Neutrophil (primary cell): ENCODE results near the gene KIF4A.
"Not testable (repeated sequence)": the region's sequence is repeated elsewhere in the genome, so short reads cannot be mapped to it uniquely, and the experiment has no call there.

ENCODE experiments used
- H3K27ac ChIP-seq: fragments of 200-600 bp; sonication (generic); 2 replicates; pipeline ENCODE4 v1.5.1; 2016; ENCODE audit warnings: mild to moderate bottlenecking, moderate library complexity
- H3K27me3 ChIP-seq: fragments of 200-600 bp; sonication (generic); 2 replicates; pipeline ENCODE4 v1.6.0; 2016; ENCODE audit warnings: mild to moderate bottlenecking
- H3K36me3 ChIP-seq: fragments of 200-600 bp; sonication (generic); 2 replicates; pipeline ENCODE4 v1.5.1; 2017
- H3K4me1 ChIP-seq, 2 experiments: fragments of 200-600 bp in 1 of 2; sonication (generic) in 1 of 2; 1 replicate in 1 of 2; 2 replicates in 1 of 2; pipeline versions ENCODE4 v1.5.1 to v1.6.1; 2013 to 2016; ENCODE audit warnings: low read depth in 1 of 2, low read length in 1 of 2, mild to moderate bottlenecking in 1 of 2, moderate library complexity in 1 of 2; ENCODE audit not compliant: control insufficient read depth in 1 of 2, insufficient read depth in 1 of 2
- H3K4me3 ChIP-seq, 2 experiments: fragments of 200-600 bp in 1 of 2; sonication (generic) in 1 of 2; 1 replicate in 1 of 2; 2 replicates in 1 of 2; pipeline ENCODE4 v1.5.1; 2013 to 2016; ENCODE audit warnings: low read depth in 1 of 2, low read length in 1 of 2, mild to moderate bottlenecking in 1 of 2, moderate library complexity in 1 of 2
- H3K9me3 ChIP-seq: fragments of 200-600 bp; sonication (generic); 2 replicates; pipeline ENCODE4 v1.5.1; 2016
- TF ChIP-seq, protein P1 (sequence below): fragments of 200-600 bp; sonication (generic); IDR thresholded peaks from 2 replicates; pipeline ENCODE4 v1.5.1; 2016; ENCODE audit warnings: antibody characterized with exemption

Gene KIF4A

GRCh38 chrX:70346418-70347070, 56.6 kb downstream of the KIF4A start:
- TF ChIP-seq, protein P1, sequence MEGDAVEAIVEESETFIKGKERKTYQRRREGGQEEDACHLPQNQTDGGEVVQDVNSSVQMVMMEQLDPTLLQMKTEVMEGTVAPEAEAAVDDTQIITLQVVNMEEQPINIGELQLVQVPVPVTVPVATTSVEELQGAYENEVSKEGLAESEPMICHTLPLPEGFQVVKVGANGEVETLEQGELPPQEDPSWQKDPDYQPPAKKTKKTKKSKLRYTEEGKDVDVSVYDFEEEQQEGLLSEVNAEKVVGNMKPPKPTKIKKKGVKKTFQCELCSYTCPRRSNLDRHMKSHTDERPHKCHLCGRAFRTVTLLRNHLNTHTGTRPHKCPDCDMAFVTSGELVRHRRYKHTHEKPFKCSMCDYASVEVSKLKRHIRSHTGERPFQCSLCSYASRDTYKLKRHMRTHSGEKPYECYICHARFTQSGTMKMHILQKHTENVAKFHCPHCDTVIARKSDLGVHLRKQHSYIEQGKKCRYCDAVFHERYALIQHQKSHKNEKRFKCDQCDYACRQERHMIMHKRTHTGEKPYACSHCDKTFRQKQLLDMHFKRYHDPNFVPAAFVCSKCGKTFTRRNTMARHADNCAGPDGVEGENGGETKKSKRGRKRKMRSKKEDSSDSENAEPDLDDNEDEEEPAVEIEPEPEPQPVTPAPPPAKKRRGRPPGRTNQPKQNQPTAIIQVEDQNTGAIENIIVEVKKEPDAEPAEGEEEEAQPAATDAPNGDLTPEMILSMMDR = no peak
- Histone ChIP-seq H3K4me3 (no peak overlapping the region), H3K27ac (no peak overlapping the region)

GRCh38 chrX:70348825-70349224, 58.9 kb downstream of the KIF4A start:
- H3K4me1 ChIP-seq, H3K36me3 ChIP-seq, H3K9me3 ChIP-seq, H3K27ac ChIP-seq, H3K27me3 ChIP-seq, H3K4me3 ChIP-seq: not testable (repeated sequence)

More at GRCh38 chrX:70346418-70347070, 56.6 kb downstream of the KIF4A start:
- H3K36me3 ChIP-seq = peaks cover 22% of the 10 kb centered on the region
- H3K9me3 ChIP-seq = no peaks in the 10 kb centered on the region
- H3K4me1 ChIP-seq = no peaks in the 10 kb centered on the region
- H3K27me3 ChIP-seq = no peaks in the 10 kb centered on the region

DNA sequence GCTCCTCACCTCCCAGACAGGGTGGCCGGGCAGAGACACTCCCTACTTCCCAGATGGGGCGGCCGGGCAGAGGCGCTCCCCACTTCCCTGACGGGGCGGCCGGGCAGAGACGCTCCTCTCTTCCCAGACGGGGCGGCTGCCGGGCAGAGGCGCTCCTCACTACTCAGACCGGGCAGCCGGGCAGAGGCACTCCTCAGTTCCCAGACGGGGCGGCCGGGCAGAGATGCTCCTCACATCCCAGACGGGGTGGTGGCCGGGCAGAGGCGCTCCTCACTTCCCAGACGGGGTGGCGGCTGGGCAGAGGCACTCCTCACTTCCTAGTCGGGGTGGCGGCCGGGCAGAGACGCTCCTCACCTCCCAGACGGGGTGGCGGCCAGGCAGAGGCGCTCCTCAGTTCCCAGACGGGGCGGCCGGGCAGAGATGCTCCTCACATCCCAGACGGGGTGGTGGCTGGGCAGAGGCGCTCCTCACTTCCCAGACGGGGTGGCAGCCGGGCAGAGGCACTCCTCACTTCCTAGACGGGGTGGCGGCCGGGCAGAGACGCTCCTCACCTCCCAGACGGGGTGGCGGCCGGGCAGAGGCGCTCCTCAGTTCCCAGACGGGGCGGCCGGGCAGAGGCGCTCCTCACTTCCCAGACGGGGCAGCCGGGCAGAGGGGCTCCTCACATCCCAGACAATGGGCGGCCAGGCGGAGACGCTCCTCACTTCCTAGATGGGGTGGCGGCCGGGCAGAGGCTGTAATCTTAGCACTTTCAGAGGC, 59.6 kb downstream of the KIF4A start:
- not testable (repeated sequence) for H3K4me1 ChIP-seq, H3K9me3 ChIP-seq, H3K27ac ChIP-seq, H3K27me3 ChIP-seq, H3K4me3 ChIP-seq
- peaks cover 11% of the 10 kb centered on the region for H3K36me3 ChIP-seq

DNA sequence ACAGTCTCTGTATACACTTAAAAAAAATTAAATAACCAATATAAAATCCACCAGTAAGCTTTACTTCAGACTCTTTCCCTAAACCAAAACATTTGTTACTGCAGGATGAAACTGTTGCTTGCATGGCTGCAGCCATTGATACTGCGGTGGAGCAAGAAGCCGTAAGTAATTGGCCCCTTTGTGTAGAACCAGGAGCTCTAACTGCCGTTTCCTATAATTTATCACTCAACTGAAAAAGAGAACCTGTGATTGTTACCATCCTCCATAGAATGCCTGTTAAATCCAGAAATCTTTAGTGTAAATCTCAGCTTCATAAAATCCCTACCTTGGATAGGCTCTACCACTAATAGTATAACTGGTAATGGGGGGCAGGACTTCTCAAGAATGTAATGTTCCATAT, 62.6 kb downstream of the KIF4A start:
- Histone ChIP-seq H3K27ac (no peak overlapping the region), H3K4me1 (no peaks in the 10 kb centered on the region), H3K9me3 (no peaks in the 10 kb centered on the region), H3K4me3 (no peak overlapping the region), H3K36me3 (peaks cover 8% of the 10 kb centered on the region), H3K27me3 (no peaks in the 10 kb centered on the region)
- TF ChIP-seq, protein P1 = no peak

- Histone ChIP-seq H3K27ac (no peak overlapping the region), H3K27me3 (no peaks in the 10 kb centered on the region), H3K4me1 (no peaks in the 10 kb centered on the region), H3K9me3 (no peaks in the 10 kb centered on the region), H3K4me3 (no peak overlapping the region), H3K36me3 (peaks cover 8% of the 10 kb centered on the region)
- TF ChIP-seq, protein P1 = no peak
Measured at GRCh38 chrX:70353514-70353913, 63.6 kb downstream of the KIF4A start.

GRCh38 chrX:70354716-70355115, 64.8 kb downstream of the KIF4A start:
- Histone ChIP-seq H3K36me3 (peaks cover 8% of the 10 kb centered on the region), H3K27me3 (no peaks in the 10 kb centered on the region), H3K27ac (no peak overlapping the region), H3K9me3 (no peaks in the 10 kb centered on the region), H3K4me1 (no peaks in the 10 kb centered on the region), H3K4me3 (no peak overlapping the region)
- TF ChIP-seq, protein P1 = no peak
